Chondrocyte (in vitro differentiated cells): Measurements from ENCODE around the gene HCN3. TPM values are rescaled to one million over a fixed set of nuclear protein-coding genes. Genes with fewer than 3 reads are reported as not detected.
"Not testable (repeated sequence)": the region's sequence is repeated elsewhere in the genome, so short reads cannot be mapped to it uniquely, and the experiment has no call there.

Experiments used
- DNase-seq: peaks from one replicate; pipeline ENCODE4 v3.0.0; 2021; ENCODE audit warnings: mixed read lengths, low spot score
- H3K27ac Mint-ChIP-seq: one replicate; pipeline ENCODE4 v1.8.0; 2021; ENCODE audit warnings: mild to moderate bottlenecking, moderate library complexity, mixed read lengths; ENCODE audit not compliant: unreplicated experiment
- H3K27me3 Mint-ChIP-seq: 2 replicates; pipeline ENCODE4 v1.8.0; 2021; ENCODE audit warnings: low read depth, mixed read lengths
- H3K36me3 Mint-ChIP-seq: 2 replicates; pipeline ENCODE4 v1.8.0; 2021; ENCODE audit warnings: low read depth, mixed read lengths
- H3K4me1 Mint-ChIP-seq: 2 replicates; pipeline ENCODE4 v1.8.0; 2021; ENCODE audit warnings: low read depth, mild to moderate bottlenecking, mixed read lengths
- H3K4me3 Mint-ChIP-seq: one replicate; pipeline ENCODE4 v1.8.0; 2021; ENCODE audit warnings: mild to moderate bottlenecking, moderate library complexity, mixed read lengths; ENCODE audit not compliant: unreplicated experiment
- H3K9me3 Mint-ChIP-seq: 2 replicates; pipeline ENCODE4 v1.8.0; 2021; ENCODE audit warnings: low read depth, mixed read lengths
- long read RNA-seq: library from polyadenylated mRNA; stranded (forward); transcript quantifications from one replicate; pipeline ENCODE4 v2.0.0, GENCODE V29; 2021
- total RNA-seq: library from RNA; stranded (reverse); gene quantifications from 3 replicates; pipeline ENCODE4 v1.2.1, GENCODE V29; 2021
- TF ChIP-seq, protein P1 (sequence below): fragments of 200-600 bp; sonication (generic); IDR thresholded peaks from 2 replicates; pipeline ENCODE4 v1.5.0; 2021; ENCODE audit warnings: antibody characterized with exemption, mild to moderate bottlenecking, moderate library complexity

HCN3 gene
- total RNA-seq: 4.3 to 4.4 TPM (median 4.4 TPM) in 3 replicates
- long read RNA-seq, transcript HCN3-201 (8 exons, 3,718 nt): major isoform, 6 of 10 reads
- long read RNA-seq, partial matches to known transcripts: 2 of 10 reads
- long read RNA-seq, other reads (novel, unspliced or antisense): 2 of 10 reads

DNA sequence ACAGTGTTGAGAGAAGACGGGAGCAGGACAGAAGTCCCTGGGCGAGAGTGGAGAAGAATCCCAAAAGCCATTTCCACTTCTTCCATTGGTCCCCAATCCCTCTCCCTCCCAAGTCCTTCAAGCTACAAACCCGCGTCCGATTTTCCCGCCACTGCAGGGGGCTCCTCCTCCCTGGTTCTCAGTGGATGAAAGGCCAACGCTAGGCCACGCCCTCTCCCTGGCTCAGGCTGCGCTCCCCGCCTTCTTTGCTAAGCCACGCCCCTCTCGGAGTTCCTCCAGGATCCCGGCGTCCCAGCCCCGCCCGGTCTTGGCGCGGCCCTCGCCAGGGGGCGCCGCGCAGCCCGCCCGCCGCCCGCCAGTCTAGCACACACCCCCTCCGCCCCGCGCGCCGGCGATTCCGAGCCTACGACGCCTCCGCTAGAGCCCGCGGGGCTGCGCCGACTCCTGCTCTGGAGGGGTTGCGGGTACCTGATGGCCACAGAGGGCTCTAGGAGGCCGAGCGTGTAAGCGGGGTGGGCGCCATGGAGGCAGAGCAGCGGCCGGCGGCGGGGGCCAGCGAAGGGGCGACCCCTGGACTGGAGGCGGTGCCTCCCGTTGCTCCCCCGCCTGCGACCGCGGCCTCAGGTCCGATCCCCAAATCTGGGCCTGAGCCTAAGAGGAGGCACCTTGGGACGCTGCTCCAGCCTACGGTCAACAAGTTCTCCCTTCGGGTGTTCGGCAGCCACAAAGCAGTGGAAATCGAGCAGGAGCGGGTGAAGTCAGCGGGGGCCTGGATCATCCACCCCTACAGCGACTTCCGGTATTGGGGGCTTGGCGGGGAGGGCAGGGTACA lies at the start of gene HCN3:
TSS of gene HCN3 (plus strand) at position 394 of the 832 bp plus-strand sequence. CDS start at position 522, 128 bp downstream.
- Mint-ChIP-seq H3K4me1 (peaks cover 25% of the 10 kb centered on the region), H3K4me3 (peak within 1 kb of the TSS; percentile 75), H3K27me3 (no peaks in the 10 kb centered on the region), H3K9me3 (no peaks in the 10 kb centered on the region), H3K27ac (no peak within 1 kb of the TSS), H3K36me3 (peaks cover under 1% of the 10 kb centered on the region)
- DNase-seq: peak; percentile 97
- TF ChIP-seq, protein P1, sequence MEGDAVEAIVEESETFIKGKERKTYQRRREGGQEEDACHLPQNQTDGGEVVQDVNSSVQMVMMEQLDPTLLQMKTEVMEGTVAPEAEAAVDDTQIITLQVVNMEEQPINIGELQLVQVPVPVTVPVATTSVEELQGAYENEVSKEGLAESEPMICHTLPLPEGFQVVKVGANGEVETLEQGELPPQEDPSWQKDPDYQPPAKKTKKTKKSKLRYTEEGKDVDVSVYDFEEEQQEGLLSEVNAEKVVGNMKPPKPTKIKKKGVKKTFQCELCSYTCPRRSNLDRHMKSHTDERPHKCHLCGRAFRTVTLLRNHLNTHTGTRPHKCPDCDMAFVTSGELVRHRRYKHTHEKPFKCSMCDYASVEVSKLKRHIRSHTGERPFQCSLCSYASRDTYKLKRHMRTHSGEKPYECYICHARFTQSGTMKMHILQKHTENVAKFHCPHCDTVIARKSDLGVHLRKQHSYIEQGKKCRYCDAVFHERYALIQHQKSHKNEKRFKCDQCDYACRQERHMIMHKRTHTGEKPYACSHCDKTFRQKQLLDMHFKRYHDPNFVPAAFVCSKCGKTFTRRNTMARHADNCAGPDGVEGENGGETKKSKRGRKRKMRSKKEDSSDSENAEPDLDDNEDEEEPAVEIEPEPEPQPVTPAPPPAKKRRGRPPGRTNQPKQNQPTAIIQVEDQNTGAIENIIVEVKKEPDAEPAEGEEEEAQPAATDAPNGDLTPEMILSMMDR: peak; percentile 95

DNA sequence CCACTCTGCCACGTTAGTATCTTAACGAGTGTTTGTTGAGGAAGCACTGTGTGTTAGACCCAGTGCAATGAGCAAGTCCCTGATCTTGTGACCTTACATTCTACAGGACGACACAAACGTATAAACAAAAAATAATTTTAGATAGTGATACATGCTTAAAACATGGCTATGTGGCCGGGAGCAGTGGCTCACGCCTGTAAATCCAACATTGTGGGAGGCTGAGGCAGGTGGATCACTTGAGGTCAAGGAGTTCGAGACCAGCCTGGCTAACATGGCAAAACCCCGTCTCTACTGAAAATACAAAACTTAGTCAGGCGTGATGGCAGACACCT lies 49.2 kb upstream of the HCN3 start:
- TF ChIP-seq, protein P1: no peak
- H3K36me3 Mint-ChIP-seq: no peaks in the 10 kb centered on the region
- peaks cover 66% of the 10 kb centered on the region for H3K4me1 Mint-ChIP-seq
- peak overlapping the region; percentile 87 for H3K4me3 Mint-ChIP-seq
- peak overlapping the region; percentile 98 for H3K27ac Mint-ChIP-seq
- no peak for DNase-seq
- no peaks in the 10 kb centered on the region for H3K27me3 Mint-ChIP-seq
- no peaks in the 10 kb centered on the region for H3K9me3 Mint-ChIP-seq

DNA sequence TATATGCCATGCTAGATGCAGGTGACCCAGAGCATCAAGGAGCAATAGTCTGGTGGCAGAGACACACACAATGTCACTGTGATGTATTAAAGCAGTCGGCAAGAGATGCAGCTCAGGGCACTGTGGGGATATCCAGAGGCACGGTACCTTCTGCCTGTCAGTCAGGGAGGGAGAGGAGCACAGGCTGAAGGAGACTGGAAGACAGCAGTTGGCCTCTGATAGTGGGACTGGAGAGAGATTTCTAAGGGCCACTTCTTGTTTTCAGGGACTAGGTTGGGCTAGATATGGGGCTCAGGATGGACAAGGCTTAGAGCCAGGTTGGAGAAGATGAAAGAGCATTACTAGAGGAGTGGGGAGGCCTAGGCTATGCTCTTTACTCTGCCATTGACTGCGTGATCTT lies 46.0 kb upstream of the HCN3 start:
- not testable (repeated sequence) for H3K36me3 Mint-ChIP-seq, DNase-seq, H3K27me3 Mint-ChIP-seq, H3K9me3 Mint-ChIP-seq
- peaks cover 45% of the 10 kb centered on the region for H3K4me1 Mint-ChIP-seq
- peak overlapping the region; percentile 30 for H3K4me3 Mint-ChIP-seq
- peak overlapping the region; percentile 96 for H3K27ac Mint-ChIP-seq

DNA sequence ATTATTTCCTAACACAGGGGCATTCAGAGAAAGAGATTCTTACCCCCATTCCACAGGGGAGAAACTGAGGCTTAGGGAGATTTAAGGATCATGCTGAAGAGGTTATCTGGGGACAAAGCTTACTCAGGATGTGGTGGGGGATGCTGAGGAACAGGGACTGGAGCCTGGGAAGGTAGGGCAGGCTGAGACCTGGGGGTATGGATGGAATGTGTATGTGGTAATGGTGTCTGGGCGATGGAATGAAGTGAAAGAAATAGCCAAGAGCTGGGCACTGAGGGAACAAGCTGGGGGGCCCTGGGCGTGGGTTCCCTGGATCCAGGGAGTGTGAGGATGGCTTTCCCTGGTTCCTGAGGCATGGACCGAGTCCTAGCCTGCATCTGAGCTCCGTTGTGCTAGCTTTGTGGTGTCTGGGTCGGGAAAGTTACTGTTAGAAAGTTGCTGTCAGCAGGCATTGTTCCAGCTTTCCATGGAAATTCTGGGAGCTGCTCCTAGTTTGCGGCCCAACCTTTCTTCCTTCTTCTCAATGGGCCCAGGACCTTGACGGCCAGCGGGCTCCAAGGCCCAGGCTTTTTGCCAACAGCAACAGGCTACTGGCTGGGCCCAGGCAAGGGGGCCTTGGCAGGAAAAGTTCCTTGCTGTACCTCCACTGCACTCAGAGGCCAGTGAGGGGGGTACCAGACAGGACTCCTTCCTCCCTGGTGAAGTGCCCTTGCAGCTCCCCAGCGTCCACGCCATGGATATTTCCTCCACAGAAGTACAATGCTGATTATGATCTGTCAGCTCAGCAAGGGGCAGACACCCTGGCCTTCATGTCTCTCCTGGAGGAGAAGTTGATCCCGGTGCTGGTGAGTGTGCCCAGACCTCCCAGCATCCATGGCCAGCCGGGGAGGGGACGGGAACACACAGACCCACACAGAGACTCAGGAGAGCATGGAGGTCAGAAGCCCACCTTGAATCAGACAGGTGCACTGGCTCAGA lies 45.0 kb upstream of the HCN3 start:
- Mint-ChIP-seq H3K27ac (peak overlapping the region; percentile 96), H3K36me3 (peaks cover 10% of the 10 kb centered on the region), H3K4me1 (peaks cover 39% of the 10 kb centered on the region), H3K4me3 (peak overlapping the region; percentile 42)
- H3K27me3 Mint-ChIP-seq, DNase-seq, H3K9me3 Mint-ChIP-seq: not testable (repeated sequence)

DNA sequence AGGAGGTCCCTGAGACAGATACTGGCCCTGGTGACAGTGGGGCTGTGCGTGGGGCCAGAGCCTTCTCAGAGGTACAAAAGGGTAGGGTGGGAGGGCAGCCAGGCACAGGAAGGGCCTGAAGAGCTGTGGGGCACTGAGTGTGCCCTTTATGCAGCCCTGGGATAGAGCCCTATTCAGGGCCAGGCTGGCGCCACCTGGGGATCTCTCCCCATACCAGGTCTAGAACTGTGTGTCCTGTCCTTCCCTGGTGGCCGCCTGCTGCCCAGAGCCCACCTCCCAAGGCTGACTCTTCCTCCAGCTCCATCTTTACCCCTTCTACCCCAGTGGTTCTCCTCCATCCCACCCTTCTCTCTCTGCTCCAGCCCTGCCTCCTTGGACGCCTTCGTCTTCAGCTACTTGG lies 43.8 kb upstream of the HCN3 start:
- H3K4me3 Mint-ChIP-seq, H3K27ac Mint-ChIP-seq, DNase-seq, H3K9me3 Mint-ChIP-seq, H3K27me3 Mint-ChIP-seq: not testable (repeated sequence)
- H3K36me3 Mint-ChIP-seq: peaks cover 15% of the 10 kb centered on the region
- H3K4me1 Mint-ChIP-seq: peaks cover 34% of the 10 kb centered on the region

DNA sequence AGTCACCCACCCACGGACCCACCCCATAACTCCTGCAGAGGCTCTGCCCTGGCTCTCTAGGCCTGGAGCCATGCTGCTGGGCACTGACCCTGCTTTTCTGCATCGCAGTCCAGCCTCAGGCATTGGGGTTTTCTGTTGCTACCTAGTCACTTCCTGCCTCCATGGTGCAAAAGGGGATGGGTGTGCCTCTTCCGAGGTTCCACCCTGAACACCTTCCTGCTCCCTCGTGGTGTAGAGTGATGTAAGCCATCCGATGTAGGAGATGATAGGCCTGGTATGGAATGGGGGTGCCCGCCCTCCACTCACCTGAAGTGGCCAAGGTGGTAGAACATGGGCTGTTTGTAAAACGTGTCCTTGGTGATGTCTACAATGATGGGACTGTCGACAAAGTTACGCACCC lies 41.9 kb upstream of the HCN3 start:
- H3K27me3 Mint-ChIP-seq, H3K27ac Mint-ChIP-seq, DNase-seq, H3K4me3 Mint-ChIP-seq, H3K9me3 Mint-ChIP-seq: not testable (repeated sequence)
- peaks cover 32% of the 10 kb centered on the region for H3K4me1 Mint-ChIP-seq
- H3K36me3 Mint-ChIP-seq: peaks cover 17% of the 10 kb centered on the region

DNA sequence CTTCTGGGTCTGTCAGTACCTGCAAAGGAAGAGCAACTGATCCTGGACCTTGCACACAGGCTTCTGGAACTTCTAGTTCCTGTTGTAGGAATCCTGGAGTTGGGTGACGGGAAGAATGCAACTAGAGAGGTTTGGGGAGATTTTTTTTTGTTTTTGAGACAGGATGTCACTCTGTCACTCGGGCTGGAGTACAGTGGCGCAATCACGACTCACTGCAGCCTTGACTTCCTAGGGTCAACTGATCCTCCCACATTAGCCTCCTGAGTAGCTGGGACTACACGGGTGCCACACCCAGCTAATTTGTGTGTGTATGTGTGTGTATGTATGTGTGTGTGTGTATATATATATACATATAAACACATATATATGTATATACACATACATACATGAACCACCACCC lies 40.8 kb upstream of the HCN3 start:
- Mint-ChIP-seq H3K27ac (no peak overlapping the region), H3K36me3 (peaks cover 17% of the 10 kb centered on the region), H3K9me3 (no peaks in the 10 kb centered on the region), H3K27me3 (no peaks in the 10 kb centered on the region), H3K4me1 (peaks cover 32% of the 10 kb centered on the region), H3K4me3 (no peak overlapping the region)
- no peak for DNase-seq
- TF ChIP-seq, protein P1: no peak
